ENCODE measurements around the gene PGLYRP4.

The PGLYRP4 gene

DNA sequence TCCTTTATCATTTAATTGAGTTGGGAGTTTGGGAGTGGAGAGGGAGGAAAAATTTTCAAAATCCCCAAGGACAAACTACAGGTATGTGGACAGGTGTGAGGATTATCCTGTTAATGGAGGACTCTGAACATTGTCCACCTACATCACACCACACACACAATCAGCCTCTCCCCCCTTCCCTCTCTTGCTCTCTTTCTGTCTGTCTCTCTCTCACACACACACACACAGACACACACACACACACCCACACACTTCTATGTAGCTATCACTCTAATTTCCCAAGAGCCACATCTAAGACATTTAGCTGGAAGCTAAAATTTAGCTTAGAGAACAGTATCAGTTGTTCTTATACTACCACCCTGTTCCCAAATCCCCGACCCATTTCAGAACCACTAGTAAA lies 40.8 kb upstream of the PGLYRP4 start:
- H3K4me3 ChIP-seq (ENCODE audit: low read depth, low read length) = no peak overlapping the region
- TF ChIP-seq, protein P1, sequence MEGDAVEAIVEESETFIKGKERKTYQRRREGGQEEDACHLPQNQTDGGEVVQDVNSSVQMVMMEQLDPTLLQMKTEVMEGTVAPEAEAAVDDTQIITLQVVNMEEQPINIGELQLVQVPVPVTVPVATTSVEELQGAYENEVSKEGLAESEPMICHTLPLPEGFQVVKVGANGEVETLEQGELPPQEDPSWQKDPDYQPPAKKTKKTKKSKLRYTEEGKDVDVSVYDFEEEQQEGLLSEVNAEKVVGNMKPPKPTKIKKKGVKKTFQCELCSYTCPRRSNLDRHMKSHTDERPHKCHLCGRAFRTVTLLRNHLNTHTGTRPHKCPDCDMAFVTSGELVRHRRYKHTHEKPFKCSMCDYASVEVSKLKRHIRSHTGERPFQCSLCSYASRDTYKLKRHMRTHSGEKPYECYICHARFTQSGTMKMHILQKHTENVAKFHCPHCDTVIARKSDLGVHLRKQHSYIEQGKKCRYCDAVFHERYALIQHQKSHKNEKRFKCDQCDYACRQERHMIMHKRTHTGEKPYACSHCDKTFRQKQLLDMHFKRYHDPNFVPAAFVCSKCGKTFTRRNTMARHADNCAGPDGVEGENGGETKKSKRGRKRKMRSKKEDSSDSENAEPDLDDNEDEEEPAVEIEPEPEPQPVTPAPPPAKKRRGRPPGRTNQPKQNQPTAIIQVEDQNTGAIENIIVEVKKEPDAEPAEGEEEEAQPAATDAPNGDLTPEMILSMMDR (IDR thresholded peaks at IDR 0.05; ENCODE audit: low read depth, low read length) = no peak

DNA sequence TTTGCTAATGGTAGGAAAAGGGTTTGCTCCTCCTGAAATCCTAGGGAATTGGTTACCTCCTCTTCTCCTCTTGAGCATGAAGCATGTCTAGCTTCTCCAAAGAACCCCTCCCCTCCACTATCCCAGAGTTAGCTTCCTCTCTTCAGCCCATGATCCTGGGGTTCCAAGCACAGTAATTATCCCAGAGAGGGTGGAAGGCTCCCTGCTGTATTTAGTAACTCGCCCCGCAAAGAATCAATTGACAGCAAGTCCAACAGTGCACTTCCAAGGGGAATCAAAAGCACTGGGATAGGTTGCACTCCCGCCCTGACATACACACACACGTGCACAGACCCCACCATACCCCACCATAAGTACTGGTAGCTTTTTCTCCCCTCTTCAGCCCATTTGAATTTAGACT lies 39.1 kb upstream of the PGLYRP4 start:
- H3K4me3 ChIP-seq (ENCODE audit: low read depth, low read length) = no peak overlapping the region
- TF ChIP-seq, protein P1 (IDR thresholded peaks at IDR 0.05; ENCODE audit: low read depth, low read length) = no peak

DNA sequence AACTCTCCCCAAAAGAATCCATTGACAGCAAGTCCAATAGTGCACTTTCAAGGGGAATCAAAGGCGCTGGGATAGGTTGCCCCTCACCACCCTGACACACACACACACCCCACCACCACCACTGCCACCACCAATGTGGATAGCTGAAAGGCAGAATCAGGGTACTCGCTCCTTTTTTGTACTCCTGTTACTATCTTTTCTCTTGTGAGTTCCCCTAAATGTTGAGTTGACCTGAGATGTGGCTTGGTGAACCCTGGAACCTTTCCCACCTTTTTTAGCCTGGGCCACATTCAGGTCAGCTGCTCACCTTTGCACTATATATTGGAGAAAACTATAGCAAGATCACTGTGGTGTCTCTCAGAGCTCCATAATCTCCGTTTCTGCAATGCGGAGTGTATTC lies 38.4 kb upstream of the PGLYRP4 start:
- TF ChIP-seq, protein P1 (IDR thresholded peaks at IDR 0.05; ENCODE audit: low read depth, low read length) = no peak
- H3K4me3 ChIP-seq (ENCODE audit: low read depth, low read length) = no peak overlapping the region

DNA sequence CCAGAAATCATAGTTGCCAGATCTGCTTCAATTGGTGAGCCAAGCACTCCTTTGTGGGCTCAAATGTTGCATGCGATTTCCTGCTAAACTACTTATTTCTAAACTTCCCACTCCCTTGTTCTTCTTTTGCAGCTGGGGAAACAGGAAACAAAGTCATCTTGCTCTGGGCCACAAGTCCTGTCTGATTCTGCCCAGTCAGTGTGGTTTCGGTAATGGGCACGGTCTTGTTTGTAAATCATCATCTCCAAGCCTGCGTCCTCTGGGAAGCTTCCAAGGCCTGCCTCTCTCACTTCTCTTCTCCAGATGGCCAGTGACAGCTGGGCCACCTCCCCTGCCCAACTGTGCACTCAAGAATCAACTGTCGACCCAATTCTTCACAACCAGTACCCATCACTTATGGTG lies 37.9 kb upstream of the PGLYRP4 start:
- H3K4me3 ChIP-seq (ENCODE audit: low read depth, low read length) = no peak overlapping the region
- TF ChIP-seq, protein P1 (IDR thresholded peaks at IDR 0.05; ENCODE audit: low read depth, low read length) = no peak

DNA sequence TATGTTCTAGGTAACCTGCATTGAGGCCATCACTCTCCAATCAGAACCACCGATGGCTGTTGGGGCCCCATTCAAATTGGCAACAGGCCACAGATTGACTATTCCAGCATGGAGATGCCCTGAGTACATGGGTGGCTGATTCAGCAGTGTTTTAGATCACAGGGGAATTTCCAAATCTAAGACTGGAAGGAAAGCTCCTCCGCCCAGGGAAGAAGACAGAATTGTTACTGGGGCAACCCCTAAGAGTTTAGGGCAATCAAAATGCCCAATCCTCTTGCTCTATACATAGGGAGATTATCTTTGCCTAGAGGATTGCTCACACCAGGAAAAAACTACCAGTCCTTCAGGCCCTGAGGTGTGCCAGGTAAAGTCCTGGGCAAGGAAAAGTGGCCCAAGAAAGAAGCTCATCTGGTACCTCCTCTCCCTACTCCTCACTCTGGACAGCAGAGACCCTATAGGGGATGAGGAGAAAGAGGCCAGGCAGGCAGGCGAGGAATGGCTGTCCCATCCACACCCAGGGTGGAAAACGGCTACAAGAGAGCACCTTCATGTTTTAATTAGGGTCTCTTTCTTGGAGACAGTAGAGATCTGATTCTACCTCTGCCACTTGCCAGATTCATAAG lies 36.4 kb upstream of the PGLYRP4 start:
- H3K4me3 ChIP-seq (ENCODE audit: low read depth, low read length) = no peak overlapping the region
- TF ChIP-seq, protein P1 (IDR thresholded peaks at IDR 0.05; ENCODE audit: low read depth, low read length) = no peak

DNA sequence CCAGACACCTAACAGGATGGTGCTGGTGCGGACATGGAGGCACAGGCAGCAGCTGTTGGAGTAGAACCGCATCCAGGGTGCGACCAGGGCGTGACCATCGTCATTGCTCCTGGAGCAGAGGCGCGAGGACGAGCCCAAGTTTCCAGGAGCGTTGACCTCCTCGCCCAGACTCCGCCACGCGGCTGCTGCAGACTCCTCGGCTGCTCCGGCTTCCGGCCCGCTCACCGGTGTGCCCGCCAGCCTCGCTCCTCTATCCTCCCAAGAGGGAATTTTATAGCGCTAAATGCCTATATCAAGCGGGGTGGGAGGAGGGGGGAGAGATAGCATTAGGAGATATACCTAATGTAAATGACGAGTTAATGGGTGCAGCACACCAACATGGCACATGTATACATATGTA lies 32.1 kb upstream of the PGLYRP4 start:
- no peak overlapping the region for H3K4me3 ChIP-seq (ENCODE audit: low read depth, low read length)
- TF ChIP-seq, protein P1 (IDR thresholded peaks at IDR 0.05; ENCODE audit: low read depth, low read length) = no peak

DNA sequence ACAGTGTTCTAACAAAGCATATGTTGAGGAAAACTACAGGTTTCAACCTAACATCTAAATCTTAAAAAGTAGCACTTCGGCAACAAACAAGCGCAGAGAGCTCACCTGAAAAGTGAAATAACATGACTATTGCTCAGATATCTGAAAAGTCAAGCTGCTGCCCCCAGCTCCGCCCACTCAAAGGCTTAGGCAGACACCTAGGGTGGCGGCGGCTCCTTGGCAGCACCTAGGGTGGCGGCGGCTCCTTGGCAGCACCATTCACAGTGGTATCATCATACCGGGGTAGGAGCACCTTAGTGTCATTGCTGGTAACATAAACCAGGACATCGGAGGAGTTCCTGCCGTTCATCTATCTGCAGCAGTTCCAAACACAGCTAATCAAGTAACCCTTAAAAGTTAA lies 30.9 kb upstream of the PGLYRP4 start:
- TF ChIP-seq, protein P1 (IDR thresholded peaks at IDR 0.05; ENCODE audit: low read depth, low read length) = no peak
- no peak overlapping the region for H3K4me3 ChIP-seq (ENCODE audit: low read depth, low read length)
